Astrocyte of the spinal cord (primary cell): ENCODE measurements around the gene CD300A.

Experiments
- DNase-seq: peaks from one replicate; pipeline ENCODE4 v3.0.0; 2011; ENCODE audit warnings: low read depth, low spot score
- H3K4me3 ChIP-seq: 2 replicates; pipeline ENCODE4 v1.5.1; 2011; ENCODE audit warnings: low read depth, mild to moderate bottlenecking, low read length, moderate library complexity
- CTCF ChIP-seq: IDR thresholded peaks from 2 replicates; pipeline ENCODE4 v1.5.1; 2012; ENCODE audit warnings: low read depth, mild to moderate bottlenecking, low read length, inconsistent platforms
- in situ Hi-C: cut with HindIII; loops from 2 replicates; pipeline ENCODE4 v1.10.0; 2017; ENCODE audit warnings: low sequenced_read_pairs

CD300A gene

GRCh38 chr17:74477411-74477810 is 11.0 kb downstream of the CD300A start:
- no peak for DNase-seq
- no peak overlapping the region for H3K4me3 ChIP-seq
- in situ Hi-C loops = no loop called here
- TF ChIP-seq CTCF = no peak

- no peak for DNase-seq
- no peak for TF ChIP-seq CTCF
- in situ Hi-C loops = no loop called here
- no peak overlapping the region for H3K4me3 ChIP-seq
Measured at GRCh38 chr17:74478420-74479100, 12.1 kb downstream of the CD300A start.

GRCh38 chr17:74480290-74480689 is 13.9 kb downstream of the CD300A start:
- no peak overlapping the region for H3K4me3 ChIP-seq
- DNase-seq = no peak
- TF ChIP-seq CTCF = no peak
- in situ Hi-C loops = no loop called here

GRCh38 chr17:74481621-74482020 is 15.2 kb downstream of the CD300A start:
- no peak for TF ChIP-seq CTCF
- no peak for DNase-seq
- no peak overlapping the region for H3K4me3 ChIP-seq
- in situ Hi-C loops = no loop called here

GRCh38 chr17:74484066-74484465 is 17.6 kb downstream of the CD300A start:
- in situ Hi-C loops = no loop called here
- no peak overlapping the region for H3K4me3 ChIP-seq
- DNase-seq = no peak
- TF ChIP-seq CTCF = no peak

- in situ Hi-C loops = no loop called here
- no peak for DNase-seq
- no peak for TF ChIP-seq CTCF
- no peak overlapping the region for H3K4me3 ChIP-seq
Measured at GRCh38 chr17:74485022-74485743, 18.7 kb downstream of the CD300A start.
